Type B pancreatic cell (in vitro differentiated cells): ENCODE data around the gene EHD1. TPM values are rescaled to one million over a fixed set of nuclear protein-coding genes. Genes with fewer than 3 reads are reported as not detected.

Source experiments
- DNase-seq: peaks from one replicate; pipeline ENCODE4 v3.0.0; 2021; ENCODE audit warnings: mixed read lengths; ENCODE audit not compliant: unreplicated experiment; ENCODE audit errors: extremely low spot score
- H3K27ac Mint-ChIP-seq: 2 replicates; pipeline ENCODE4 v1.8.0; 2021; ENCODE audit warnings: mild to moderate bottlenecking, mixed read lengths
- H3K27me3 Mint-ChIP-seq: 2 replicates; pipeline ENCODE4 v1.8.0; 2021; ENCODE audit warnings: mixed read lengths
- H3K36me3 Mint-ChIP-seq: 2 replicates; pipeline ENCODE4 v1.8.0; 2021; ENCODE audit warnings: mixed read lengths
- H3K4me1 Mint-ChIP-seq: one replicate; pipeline ENCODE4 v1.8.0; 2021; ENCODE audit warnings: mixed read lengths; ENCODE audit not compliant: unreplicated experiment
- H3K4me3 Mint-ChIP-seq: 2 replicates; pipeline ENCODE4 v1.8.0; 2021; ENCODE audit warnings: mild to moderate bottlenecking, mixed read lengths
- H3K9me3 Mint-ChIP-seq: 2 replicates; pipeline ENCODE4 v1.8.0; 2021; ENCODE audit warnings: mixed read lengths
- total RNA-seq: library from RNA; stranded (reverse); gene quantifications from 2 replicates; pipeline ENCODE4 v1.2.1, GENCODE V29; 2021; ENCODE audit warnings: low replicate concordance
- TF ChIP-seq, protein P1 (sequence below): fragments of 200-600 bp; sonication (generic); conservative IDR thresholded peaks from 2 replicates; pipeline ENCODE4 v1.5.0; 2021; ENCODE audit warnings: antibody characterized with exemption, mild to moderate bottlenecking

Gene EHD1
- total RNA-seq, 1 donor from 2014 or later = 86.6 TPM

DNA sequence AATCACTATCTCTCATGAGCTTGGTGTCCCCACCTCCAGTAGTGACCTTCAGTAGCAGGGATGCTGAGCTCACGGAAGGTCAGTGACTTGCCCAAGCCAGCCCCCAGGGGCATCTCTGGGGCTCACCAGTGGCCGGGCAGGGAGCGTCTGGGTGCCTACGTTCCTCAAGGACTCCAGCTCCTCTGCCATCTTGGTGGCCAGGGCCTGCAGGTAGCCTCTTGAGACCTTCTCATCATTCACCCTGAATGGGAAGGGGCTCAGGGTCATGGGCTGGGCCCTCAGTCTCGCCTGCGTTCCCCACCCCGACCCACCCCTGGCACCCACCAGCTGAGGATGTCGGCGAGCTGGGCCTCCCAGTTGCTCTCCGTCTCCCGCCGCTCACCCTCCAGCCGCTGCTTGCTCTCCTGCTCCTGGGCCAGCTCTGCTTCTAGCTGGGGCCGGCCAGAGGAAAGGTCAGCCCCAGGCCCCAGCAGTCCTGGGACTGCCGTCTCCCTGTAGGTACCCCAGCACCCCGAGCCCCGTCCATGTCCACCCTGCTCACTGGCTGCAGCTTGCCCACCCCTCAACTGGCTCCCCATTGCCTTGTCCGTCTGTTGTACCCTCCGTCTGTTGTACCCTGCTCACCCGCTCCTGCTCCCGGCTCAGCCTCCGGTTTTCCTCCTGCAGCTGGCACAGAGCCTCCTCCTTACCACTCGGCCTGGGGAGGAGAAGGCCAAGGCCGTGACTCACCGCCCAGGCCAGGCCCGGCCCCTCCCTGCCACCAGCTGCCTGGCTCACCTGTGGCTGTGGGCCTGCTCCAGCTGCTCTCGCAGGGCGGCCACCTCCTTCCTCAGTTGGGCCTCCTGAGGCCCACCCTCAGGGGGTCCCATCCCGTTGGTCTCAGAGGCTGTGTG lies 43.5 kb downstream of the EHD1 start:
- Mint-ChIP-seq H3K4me3 (no peak overlapping the region), H3K27ac (no peak overlapping the region), H3K27me3 (no peaks in the 10 kb centered on the region), H3K4me1 (no peaks in the 10 kb centered on the region), H3K36me3 (no peaks in the 10 kb centered on the region), H3K9me3 (no peaks in the 10 kb centered on the region)
- TF ChIP-seq, protein P1, sequence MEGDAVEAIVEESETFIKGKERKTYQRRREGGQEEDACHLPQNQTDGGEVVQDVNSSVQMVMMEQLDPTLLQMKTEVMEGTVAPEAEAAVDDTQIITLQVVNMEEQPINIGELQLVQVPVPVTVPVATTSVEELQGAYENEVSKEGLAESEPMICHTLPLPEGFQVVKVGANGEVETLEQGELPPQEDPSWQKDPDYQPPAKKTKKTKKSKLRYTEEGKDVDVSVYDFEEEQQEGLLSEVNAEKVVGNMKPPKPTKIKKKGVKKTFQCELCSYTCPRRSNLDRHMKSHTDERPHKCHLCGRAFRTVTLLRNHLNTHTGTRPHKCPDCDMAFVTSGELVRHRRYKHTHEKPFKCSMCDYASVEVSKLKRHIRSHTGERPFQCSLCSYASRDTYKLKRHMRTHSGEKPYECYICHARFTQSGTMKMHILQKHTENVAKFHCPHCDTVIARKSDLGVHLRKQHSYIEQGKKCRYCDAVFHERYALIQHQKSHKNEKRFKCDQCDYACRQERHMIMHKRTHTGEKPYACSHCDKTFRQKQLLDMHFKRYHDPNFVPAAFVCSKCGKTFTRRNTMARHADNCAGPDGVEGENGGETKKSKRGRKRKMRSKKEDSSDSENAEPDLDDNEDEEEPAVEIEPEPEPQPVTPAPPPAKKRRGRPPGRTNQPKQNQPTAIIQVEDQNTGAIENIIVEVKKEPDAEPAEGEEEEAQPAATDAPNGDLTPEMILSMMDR = no peak
- no peak for DNase-seq

DNA sequence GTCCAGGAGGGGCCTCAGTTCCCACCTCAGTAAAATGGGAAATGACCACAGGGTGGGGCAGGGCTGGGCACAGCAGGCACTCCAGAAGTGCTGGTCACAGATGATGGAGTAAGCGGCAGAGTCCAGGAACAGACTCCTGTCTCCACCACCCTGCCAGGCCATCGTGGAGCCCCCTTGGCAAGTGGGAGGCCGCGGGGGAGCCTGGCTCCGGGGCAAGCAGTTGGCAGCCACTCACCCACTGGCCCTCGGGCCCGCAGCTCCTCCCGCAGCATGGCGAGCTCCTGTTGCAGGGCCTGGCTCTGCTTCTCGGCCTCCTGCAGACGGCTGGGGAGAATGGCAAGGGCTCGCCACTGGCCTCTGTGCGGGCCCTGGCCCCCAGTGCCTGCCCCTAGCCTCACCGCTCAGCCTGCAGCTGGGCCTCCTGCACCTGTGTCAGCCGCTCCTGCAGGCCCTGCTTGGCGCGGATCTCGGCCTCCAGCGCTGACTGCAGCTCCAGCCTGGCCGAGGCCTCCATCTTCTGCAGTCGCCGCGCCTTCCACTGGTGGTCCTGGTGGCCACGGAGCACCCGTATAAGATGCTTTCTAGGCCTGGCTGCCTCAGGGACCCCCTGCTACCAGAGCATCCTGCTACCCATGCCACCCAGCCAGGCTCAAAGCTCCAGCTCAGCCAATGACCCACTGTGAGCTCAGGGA lies 44.2 kb downstream of the EHD1 start:
- Mint-ChIP-seq H3K27me3 (no peaks in the 10 kb centered on the region), H3K4me1 (no peaks in the 10 kb centered on the region), H3K4me3 (no peak overlapping the region), H3K9me3 (no peaks in the 10 kb centered on the region), H3K36me3 (no peaks in the 10 kb centered on the region), H3K27ac (no peak overlapping the region)
- TF ChIP-seq, protein P1 = no peak
- no peak for DNase-seq

DNA sequence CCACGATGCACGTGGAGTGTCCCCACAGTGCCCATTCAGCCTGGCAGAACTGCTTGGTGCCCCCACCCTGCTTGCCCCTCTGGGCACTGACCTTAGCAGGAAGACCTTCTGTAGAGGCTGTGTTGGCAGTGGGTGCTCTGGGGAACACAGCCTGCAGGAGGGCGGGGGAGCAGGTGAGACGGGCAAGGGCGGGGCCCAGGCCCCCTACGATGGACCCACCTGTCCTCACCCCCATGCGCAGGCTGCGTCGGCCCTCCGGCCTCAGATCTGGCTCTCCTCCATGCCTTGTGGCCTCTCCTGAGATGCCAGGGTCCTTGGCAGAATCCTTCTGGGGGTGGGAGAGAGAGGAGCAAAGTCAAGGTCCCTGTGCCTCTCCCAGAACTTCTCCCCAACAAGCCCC lies 44.9 kb downstream of the EHD1 start:
- no peaks in the 10 kb centered on the region for H3K27me3 Mint-ChIP-seq
- no peaks in the 10 kb centered on the region for H3K4me1 Mint-ChIP-seq
- DNase-seq = no peak
- TF ChIP-seq, protein P1 = no peak
- no peaks in the 10 kb centered on the region for H3K9me3 Mint-ChIP-seq
- no peak overlapping the region for H3K4me3 Mint-ChIP-seq
- no peak overlapping the region for H3K27ac Mint-ChIP-seq
- no peaks in the 10 kb centered on the region for H3K36me3 Mint-ChIP-seq

- H3K9me3 Mint-ChIP-seq = no peaks in the 10 kb centered on the region
- no peak for DNase-seq
- peaks cover under 1% of the 10 kb centered on the region for H3K36me3 Mint-ChIP-seq
- H3K4me1 Mint-ChIP-seq = no peaks in the 10 kb centered on the region
- no peak overlapping the region for H3K4me3 Mint-ChIP-seq
- no peak overlapping the region for H3K27ac Mint-ChIP-seq
- TF ChIP-seq, protein P1 = no peak
- no peaks in the 10 kb centered on the region for H3K27me3 Mint-ChIP-seq
Measured at GRCh38 chr11:64833198-64833502, 45.3 kb downstream of the EHD1 start.

DNA sequence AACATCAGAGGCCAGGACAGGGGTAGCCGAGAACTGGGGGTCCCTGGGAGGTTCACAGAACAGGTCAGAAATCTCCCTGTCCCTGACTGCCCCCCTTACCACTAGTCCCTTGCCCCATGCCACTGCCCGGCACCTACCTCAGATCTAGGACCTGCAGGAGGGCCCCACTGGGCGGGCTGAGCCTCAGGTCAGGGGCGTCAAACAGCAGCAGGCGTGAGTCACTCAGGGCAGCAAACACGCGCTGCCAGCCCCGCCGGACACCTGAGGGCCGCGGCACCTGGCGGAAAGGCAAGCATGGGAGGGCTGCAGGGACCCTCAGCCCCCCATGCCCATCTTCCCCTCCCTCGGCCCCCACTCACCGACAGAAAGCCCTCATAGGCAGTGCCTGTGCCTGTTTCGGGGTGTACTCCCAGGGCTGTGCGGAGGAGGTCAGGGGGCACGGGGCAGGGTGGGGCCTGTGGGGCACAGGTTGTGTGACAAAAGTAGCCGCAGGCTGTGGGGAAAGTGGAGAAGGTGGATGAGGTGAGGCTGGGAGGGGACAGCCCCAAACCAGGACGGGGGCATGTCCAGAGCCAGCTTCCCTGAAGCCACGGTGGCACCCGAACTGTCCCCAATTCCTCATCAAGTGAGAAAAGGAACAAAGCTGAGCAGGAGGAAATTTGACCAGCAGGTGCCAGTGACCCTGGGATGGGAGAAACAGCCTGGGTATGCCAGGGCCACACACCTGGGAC lies 45.8 kb downstream of the EHD1 start:
- H3K4me3 Mint-ChIP-seq = no peak overlapping the region
- TF ChIP-seq, protein P1 = no peak
- H3K36me3 Mint-ChIP-seq = peaks cover 5% of the 10 kb centered on the region
- H3K27ac Mint-ChIP-seq = no peak overlapping the region
- no peak for DNase-seq
- H3K9me3 Mint-ChIP-seq = no peaks in the 10 kb centered on the region
- no peaks in the 10 kb centered on the region for H3K27me3 Mint-ChIP-seq
- no peaks in the 10 kb centered on the region for H3K4me1 Mint-ChIP-seq
